GM19455 (cell line): ENCODE measurements around the gene CHST11.

Experiments
- ATAC-seq: cut with Tn5 transposase; IDR thresholded peaks from one replicate; pipeline ENCODE4 v1.9.1; 2021; ENCODE audit not compliant: unreplicated experiment

The CHST11 gene

GRCh38 chr12:104624529-104624928, 167.8 kb downstream of the CHST11 start:
- ATAC-seq: no peak

GRCh38 chr12:104626069-104626837, 169.5 kb downstream of the CHST11 start:
- no peak for ATAC-seq

GRCh38 chr12:104627231-104627989, 170.7 kb downstream of the CHST11 start:
- ATAC-seq: no peak

- no peak for ATAC-seq
Observed at GRCh38 chr12:104627990-104628830, 171.5 kb downstream of the CHST11 start.

GRCh38 chr12:104628831-104629135, 172.0 kb downstream of the CHST11 start:
- ATAC-seq: no peak

- no peak for ATAC-seq
Observed at GRCh38 chr12:104630230-104630670, 173.5 kb downstream of the CHST11 start.

- no peak for ATAC-seq
Observed at GRCh38 chr12:104631867-104632266, 175.1 kb downstream of the CHST11 start.

- no peak for ATAC-seq
Observed at GRCh38 chr12:104632724-104633201, 176.0 kb downstream of the CHST11 start.

- no peak for ATAC-seq
Observed at GRCh38 chr12:104634044-104634443, 177.3 kb downstream of the CHST11 start.

GRCh38 chr12:104634852-104635251, 178.1 kb downstream of the CHST11 start:
- ATAC-seq: no peak

GRCh38 chr12:104635607-104636343, 179.0 kb downstream of the CHST11 start:
- no peak for ATAC-seq

- ATAC-seq: no peak
Observed at GRCh38 chr12:104636496-104636895, 179.7 kb downstream of the CHST11 start.

- no peak for ATAC-seq
Observed at GRCh38 chr12:104637604-104638003, 180.9 kb downstream of the CHST11 start.

GRCh38 chr12:104638218-104638850, 181.6 kb downstream of the CHST11 start:
- ATAC-seq: no peak

- no peak for ATAC-seq
Observed at GRCh38 chr12:104638851-104639240, 182.1 kb downstream of the CHST11 start.

- ATAC-seq: no peak
Observed at GRCh38 chr12:104640956-104641355, 184.2 kb downstream of the CHST11 start.

GRCh38 chr12:104641862-104642261, 185.1 kb downstream of the CHST11 start:
- ATAC-seq: peak; percentile 97

GRCh38 chr12:104643093-104643818, 186.5 kb downstream of the CHST11 start:
- ATAC-seq: no peak

- no peak for ATAC-seq
Observed at GRCh38 chr12:104643819-104644669, 187.3 kb downstream of the CHST11 start.
